Brain microvascular endothelial cell (primary cell): ENCODE data around the gene RPS2.

Experiments used
- DNase-seq: peaks from one replicate; pipeline ENCODE4 v3.0.0-alpha.2; 2020
- H3K27ac ChIP-seq: fragments of 250-450 bp; sonication (Bioruptor Pico); 2 replicates; pipeline ENCODE4 v1.5.1; 2020; ENCODE audit warnings: mild to moderate bottlenecking, moderate library complexity
- H3K27me3 ChIP-seq: fragments of 250-450 bp; sonication (Bioruptor Pico); replicated peaks from 2 replicates; pipeline ENCODE4 v1.5.1; 2020; ENCODE audit warnings: mild to moderate bottlenecking
- H3K36me3 ChIP-seq: fragments of 250-450 bp; sonication (Bioruptor Pico); replicated peaks from 2 replicates; pipeline ENCODE4 v1.5.1; 2020; ENCODE audit warnings: mild to moderate bottlenecking
- H3K4me3 ChIP-seq: 2 replicates; pipeline ENCODE4 v1.5.1; 2011; ENCODE audit warnings: low read depth, mild to moderate bottlenecking, control low read depth, low read length, moderate library complexity
- CTCF ChIP-seq: IDR thresholded peaks from 2 replicates; pipeline ENCODE4 v1.5.1; 2011; ENCODE audit warnings: low read depth, mild to moderate bottlenecking, moderate library complexity, low read length, control low read depth, inconsistent platforms; ENCODE audit errors: missing control alignments
- in situ Hi-C: cut with HindIII; loops from 2 replicates; pipeline ENCODE4 v1.10.0; 2017; ENCODE audit warnings: low sequenced_read_pairs, low pct_ligation_motif_present

Gene RPS2

GRCh38 chr16:1917665-1918350 is 46.8 kb downstream of the RPS2 start:
- H3K27me3 ChIP-seq, result peaks cover 74% of the 10 kb centered on the region
- H3K27ac ChIP-seq, result no peak overlapping the region
- no peak overlapping the region for H3K4me3 ChIP-seq
- in situ Hi-C loops, result no loop called here
- H3K36me3 ChIP-seq, result no peaks in the 10 kb centered on the region
- DNase-seq, result no peak
- no peak for TF ChIP-seq CTCF

DNA sequence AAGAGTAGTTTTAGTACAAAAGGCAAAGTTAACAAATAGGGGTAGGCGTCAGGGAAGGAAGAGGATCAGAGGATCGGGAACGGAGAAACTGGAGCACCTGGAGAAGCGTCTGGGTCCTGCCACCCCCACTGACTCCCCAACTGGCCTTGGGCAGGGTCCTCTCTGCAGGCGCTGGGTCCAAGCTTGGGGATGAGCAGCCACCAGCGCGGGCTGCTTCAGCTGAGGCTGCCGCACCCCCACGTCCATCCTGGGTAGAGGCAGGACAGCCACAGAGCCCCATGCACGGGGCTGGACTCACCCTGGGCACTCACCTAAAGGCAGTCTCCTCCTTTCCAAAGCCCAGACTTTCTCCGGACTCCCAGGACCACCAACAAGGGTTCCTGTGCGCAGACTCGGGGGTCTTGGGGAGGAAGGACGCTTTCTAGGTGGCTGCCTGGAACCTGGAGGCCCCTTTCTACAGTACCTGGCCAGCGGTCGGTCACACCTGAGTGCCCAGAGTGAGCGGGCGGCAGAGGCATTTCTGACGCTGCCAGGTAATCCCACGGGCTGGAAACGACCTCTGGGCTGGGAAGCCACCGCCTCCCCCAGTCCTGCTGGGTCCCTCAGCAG is 47.5 kb downstream of the RPS2 start:
- TF ChIP-seq CTCF, result no peak
- Histone ChIP-seq H3K27me3 (peaks cover 69% of the 10 kb centered on the region), H3K4me3 (no peak overlapping the region), H3K36me3 (no peaks in the 10 kb centered on the region), H3K27ac (no peak overlapping the region)
- in situ Hi-C loops, result no loop called here
- DNase-seq, result no peak

- H3K27me3 ChIP-seq, result peaks cover 67% of the 10 kb centered on the region
- in situ Hi-C loops, result no loop called here
- no peaks in the 10 kb centered on the region for H3K36me3 ChIP-seq
- no peak for TF ChIP-seq CTCF
- no peak overlapping the region for H3K4me3 ChIP-seq
- DNase-seq, result no peak
- H3K27ac ChIP-seq, result no peak overlapping the region
These were observed 48.0 kb downstream of the RPS2 start for GRCh38 chr16:1916640-1916990.

DNA sequence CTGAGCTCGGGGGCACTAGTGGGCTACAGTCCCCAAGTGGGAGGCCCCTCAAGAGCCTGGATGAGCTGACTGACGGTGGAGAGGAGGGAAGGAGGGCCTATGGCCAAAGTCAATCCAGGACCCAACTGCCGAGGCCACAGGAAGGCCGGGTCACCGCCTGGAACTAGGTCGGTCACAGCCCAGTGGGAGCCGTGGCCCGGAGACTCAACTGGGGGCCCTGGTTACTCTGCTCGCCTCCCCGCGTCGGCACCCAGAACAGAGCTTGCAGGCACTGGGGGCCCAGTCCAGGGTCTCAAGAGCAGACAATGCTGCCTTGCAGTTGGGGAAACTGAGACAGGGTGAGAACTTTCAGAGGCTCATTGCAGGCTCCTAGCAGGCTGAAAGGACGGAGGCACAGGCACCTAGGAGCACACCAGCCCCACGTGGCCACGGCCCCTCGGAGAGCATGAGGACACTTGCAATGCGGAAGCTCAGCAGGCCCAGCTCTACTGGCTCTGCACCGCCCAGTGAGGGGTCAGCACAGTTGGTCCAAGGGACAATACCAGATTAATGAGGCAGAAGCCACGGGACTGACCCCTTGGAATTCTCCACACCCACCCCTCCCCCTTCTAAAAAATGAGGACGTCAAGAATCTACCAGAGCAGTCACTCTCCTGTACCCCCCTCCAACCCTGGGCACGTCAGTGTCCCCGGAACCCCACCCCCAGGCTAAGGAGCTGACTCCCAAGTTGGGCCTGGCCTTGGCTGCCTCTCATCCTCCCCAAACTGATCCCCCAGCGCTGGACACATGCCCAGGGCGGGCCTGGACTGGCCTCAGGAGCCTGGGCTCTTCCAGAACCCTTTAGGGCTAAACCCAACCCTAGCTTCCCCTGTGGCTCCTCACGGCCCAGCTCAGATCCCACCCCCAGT is 48.6 kb downstream of the RPS2 start:
- TF ChIP-seq CTCF, result no peak
- no peaks in the 10 kb centered on the region for H3K36me3 ChIP-seq
- H3K4me3 ChIP-seq, result no peak overlapping the region
- in situ Hi-C loops, result no loop called here
- H3K27me3 ChIP-seq, result peaks cover 63% of the 10 kb centered on the region
- DNase-seq, result no peak
- no peak overlapping the region for H3K27ac ChIP-seq

DNA sequence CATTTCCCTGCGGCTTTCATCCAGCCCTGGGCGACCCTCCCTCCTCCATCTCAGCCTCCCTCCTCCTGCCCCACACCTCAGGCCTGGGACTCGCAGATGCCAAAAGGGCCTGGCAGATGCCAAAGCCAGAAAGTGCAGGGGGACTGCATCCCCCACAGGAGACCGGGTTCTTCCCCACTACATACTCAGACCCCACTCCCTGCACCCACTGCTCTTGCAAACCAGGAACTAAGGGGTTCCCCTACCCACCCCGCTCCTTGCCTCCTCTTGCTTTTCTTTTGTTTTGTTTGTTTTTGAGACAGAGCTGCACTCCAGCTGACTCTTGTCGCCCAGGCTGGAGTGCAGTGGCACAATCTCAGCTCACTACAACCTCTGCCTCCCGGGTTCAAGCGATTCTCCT is 49.6 kb downstream of the RPS2 start:
- DNase-seq, result no peak
- Histone ChIP-seq H3K4me3 (no peak overlapping the region), H3K27me3 (peaks cover 55% of the 10 kb centered on the region), H3K36me3 (no peaks in the 10 kb centered on the region), H3K27ac (no peak overlapping the region)
- no peak for TF ChIP-seq CTCF
- in situ Hi-C loops, result no loop called here
